NCI-H2029 treated with DMSO at 0.1 percent for 48 hours (cell line): ENCODE measurements around the gene PEAK1.

Source experiments
- DNase-seq: peaks from one replicate; lab custom pipeline; 2025; lab: John Stamatoyannopoulos, UW

PEAK1 gene

GRCh38 chr15:77355321-77355720 lies 64.6 kb downstream of the PEAK1 start:
- no peak for DNase-seq

- DNase-seq: no peak
Observed at GRCh38 chr15:77354063-77354462, 65.8 kb downstream of the PEAK1 start.

- no peak for DNase-seq
Observed at GRCh38 chr15:77352887-77353286, 67.0 kb downstream of the PEAK1 start.

- no peak for DNase-seq
Observed at GRCh38 chr15:77350792-77351191, 69.1 kb downstream of the PEAK1 start.

GRCh38 chr15:77349666-77350065 lies 70.2 kb downstream of the PEAK1 start:
- DNase-seq: no peak

- no peak for DNase-seq
Observed at GRCh38 chr15:77348511-77348910, 71.4 kb downstream of the PEAK1 start.

GRCh38 chr15:77347197-77347596 lies 72.7 kb downstream of the PEAK1 start:
- DNase-seq: no peak

GRCh38 chr15:77346245-77347036 lies 73.5 kb downstream of the PEAK1 start:
- DNase-seq: peak; percentile 48

GRCh38 chr15:77342807-77343206 lies 77.1 kb downstream of the PEAK1 start:
- DNase-seq: no peak

GRCh38 chr15:77340245-77340644 lies 79.7 kb downstream of the PEAK1 start:
- no peak for DNase-seq

GRCh38 chr15:77336006-77336405 lies 83.9 kb downstream of the PEAK1 start:
- no peak for DNase-seq

GRCh38 chr15:77335298-77335697 lies 84.6 kb downstream of the PEAK1 start:
- no peak for DNase-seq

- DNase-seq: no peak
Observed at GRCh38 chr15:77333166-77333565, 86.7 kb downstream of the PEAK1 start.

GRCh38 chr15:77329202-77329601 lies 90.7 kb downstream of the PEAK1 start:
- no peak for DNase-seq

- DNase-seq: no peak
Observed at GRCh38 chr15:77327844-77328529, 91.9 kb downstream of the PEAK1 start.

- no peak for DNase-seq
Observed at GRCh38 chr15:77327168-77327567, 92.7 kb downstream of the PEAK1 start.

- no peak for DNase-seq
Observed at GRCh38 chr15:77326366-77326765, 93.5 kb downstream of the PEAK1 start.

GRCh38 chr15:77312523-77312922 lies 107.4 kb downstream of the PEAK1 start:
- no peak for DNase-seq

GRCh38 chr15:77311618-77312398 lies 108.1 kb downstream of the PEAK1 start:
- DNase-seq: no peak

- no peak for DNase-seq
Observed at GRCh38 chr15:77311020-77311419, 108.9 kb downstream of the PEAK1 start.

- no peak for DNase-seq
Observed at GRCh38 chr15:77309392-77309791, 110.5 kb downstream of the PEAK1 start.

- no peak for DNase-seq
Observed at GRCh38 chr15:77305953-77306352, 114.0 kb downstream of the PEAK1 start.
